GM12864 (cell line): ENCODE results near the gene DTX4.

Source experiments
- DNase-seq: peaks from one replicate; pipeline ENCODE4 v3.0.0-alpha.2; 2011; ENCODE audit warnings: low read depth
- H3K4me3 ChIP-seq: 2 replicates; pipeline ENCODE4 v1.5.1; 2011; ENCODE audit warnings: mild to moderate bottlenecking, low read depth, low read length, control low read depth
- CTCF ChIP-seq: IDR thresholded peaks from 2 replicates; pipeline ENCODE4 v1.5.1; 2011; ENCODE audit warnings: low read depth, mild to moderate bottlenecking, moderate library complexity, low read length, control low read depth, inconsistent platforms; ENCODE audit errors: missing control alignments

Gene DTX4

GRCh38 chr11:59192446-59193020 lies 20.6 kb downstream of the DTX4 start:
- no peak overlapping the region for H3K4me3 ChIP-seq
- TF ChIP-seq CTCF: no peak
- DNase-seq: no peak

- no peak for TF ChIP-seq CTCF
- no peak for DNase-seq
- no peak overlapping the region for H3K4me3 ChIP-seq
Observed at GRCh38 chr11:59193587-59194130, 21.7 kb downstream of the DTX4 start.

GRCh38 chr11:59195586-59195985 lies 23.7 kb downstream of the DTX4 start:
- no peak for DNase-seq
- TF ChIP-seq CTCF: no peak
- no peak overlapping the region for H3K4me3 ChIP-seq

GRCh38 chr11:59196777-59197176 lies 24.8 kb downstream of the DTX4 start:
- H3K4me3 ChIP-seq: no peak overlapping the region
- no peak for DNase-seq
- no peak for TF ChIP-seq CTCF

GRCh38 chr11:59197991-59198390 lies 26.1 kb downstream of the DTX4 start:
- no peak overlapping the region for H3K4me3 ChIP-seq
- no peak for TF ChIP-seq CTCF
- DNase-seq: no peak

- no peak for DNase-seq
- no peak overlapping the region for H3K4me3 ChIP-seq
- TF ChIP-seq CTCF: no peak
Observed at GRCh38 chr11:59198726-59199125, 26.8 kb downstream of the DTX4 start.

GRCh38 chr11:59199546-59200422 lies 27.9 kb downstream of the DTX4 start:
- no peak for TF ChIP-seq CTCF
- DNase-seq: no peak

More at GRCh38 chr11:59199546-59200422, 27.9 kb downstream of the DTX4 start:
- H3K4me3 ChIP-seq: no peak overlapping the region
